GM12865 (cell line): ENCODE results near the gene LRRC72.

Experiments used
- DNase-seq: peaks from one replicate; pipeline ENCODE4 v3.0.0; 2010; ENCODE audit warnings: low read depth
- H3K4me3 ChIP-seq: 2 replicates; pipeline ENCODE4 v1.5.1; 2011; ENCODE audit warnings: mild to moderate bottlenecking, low read depth, low read length, control low read depth
- CTCF ChIP-seq: IDR thresholded peaks from 2 replicates; pipeline ENCODE4 v1.5.1; 2011; ENCODE audit warnings: low read length, control low read depth, low read depth, inconsistent platforms; ENCODE audit not compliant: insufficient read depth; ENCODE audit errors: missing control alignments

Gene LRRC72

GRCh38 chr7:16564909-16565426 lies 38.3 kb downstream of the LRRC72 start:
- DNase-seq = peak; percentile 46
- no peak overlapping the region for H3K4me3 ChIP-seq
- TF ChIP-seq CTCF = peak; percentile 55

GRCh38 chr7:16571941-16572340 lies 45.3 kb downstream of the LRRC72 start:
- H3K4me3 ChIP-seq = no peak overlapping the region
- no peak for DNase-seq
- TF ChIP-seq CTCF = no peak

- no peak for DNase-seq
- TF ChIP-seq CTCF = no peak
- H3K4me3 ChIP-seq = no peak overlapping the region
Observed at GRCh38 chr7:16579216-16579615, 52.6 kb downstream of the LRRC72 start.

GRCh38 chr7:16581286-16581685 lies 54.7 kb downstream of the LRRC72 start:
- no peak overlapping the region for H3K4me3 ChIP-seq
- no peak for TF ChIP-seq CTCF
- DNase-seq = no peak

GRCh38 chr7:16583834-16584233 lies 57.2 kb downstream of the LRRC72 start:
- no peak overlapping the region for H3K4me3 ChIP-seq
- no peak for TF ChIP-seq CTCF
- DNase-seq = no peak

- no peak overlapping the region for H3K4me3 ChIP-seq
- no peak for TF ChIP-seq CTCF
- no peak for DNase-seq
Observed at GRCh38 chr7:16585540-16585939, 58.9 kb downstream of the LRRC72 start.
